DMS53 treated with DMSO at 0.1 percent for 48 hours (cell line): ENCODE results near the gene MPIG6B.

ENCODE experiments used
- DNase-seq: peaks from one replicate; lab custom pipeline; 2025; ENCODE audit not compliant: unreplicated experiment; lab: John Stamatoyannopoulos, UW

MPIG6B gene

GRCh38 chr6:31720196-31720770 lies 2.9 kb upstream of the MPIG6B start:
- no peak for DNase-seq

GRCh38 chr6:31721351-31722020 lies 1.7 kb upstream of the MPIG6B start, which contains the start of gene LY6G6C:
Gene LY6G6C (minus strand): TSS chr6:31721746. CDS start chr6:31721679, 67 bp downstream.
- DNase-seq: no peak

GRCh38 chr6:31722173-31722572 lies 1.0 kb upstream of the MPIG6B start:
- no peak for DNase-seq

GRCh38 chr6:31723980-31724691 lies 963 bp downstream of the MPIG6B start:
- no peak for DNase-seq

GRCh38 chr6:31725502-31726350 lies 2.6 kb downstream of the MPIG6B start:
- no peak for DNase-seq

GRCh38 chr6:31727034-31727716 lies 4.0 kb downstream of the MPIG6B start:
- no peak for DNase-seq

GRCh38 chr6:31727717-31728671 lies 4.8 kb downstream of the MPIG6B start:
- DNase-seq: no peak

GRCh38 chr6:31728767-31729514 lies 5.8 kb downstream of the MPIG6B start, which contains the start of gene DDAH2:
Gene DDAH2 (minus strand): TSS chr6:31729299. CDS start chr6:31729161, 138 bp downstream.
- no peak for DNase-seq

GRCh38 chr6:31729515-31729978 lies 6.4 kb downstream of the MPIG6B start:
- DNase-seq: peak; percentile 66

- no peak for DNase-seq
Measured at GRCh38 chr6:31729979-31730630, 6.9 kb downstream of the MPIG6B start.

GRCh38 chr6:31730631-31731086 lies 7.5 kb downstream of the MPIG6B start:
- no peak for DNase-seq

GRCh38 chr6:31732029-31732428 lies 8.9 kb downstream of the MPIG6B start:
- no peak for DNase-seq

- no peak for DNase-seq
Measured at GRCh38 chr6:31733734-31734133, 10.6 kb downstream of the MPIG6B start.

GRCh38 chr6:31734247-31734820 lies 11.2 kb downstream of the MPIG6B start:
- DNase-seq: no peak

- peak; percentile 69 for DNase-seq
Measured at GRCh38 chr6:31734821-31735406, 11.7 kb downstream of the MPIG6B start.

- peak; percentile 82 for DNase-seq
Measured at GRCh38 chr6:31736021-31736767, 13.0 kb downstream of the MPIG6B start, which contains the start of gene CLIC1. Gene CLIC1 (minus strand): TSS chr6:31736530. CDS start chr6:31736300, 230 bp downstream.
